HG02642 (cell line): ENCODE measurements around the gene TMEM8B.
A peak's percentile ranks its signal among the peaks of the same experiment; 100 is the strongest.

ENCODE experiments used
- ATAC-seq: cut with Tn5 transposase; IDR thresholded peaks from one replicate; pipeline ENCODE4 v1.9.1; 2021; ENCODE audit warnings: mild to moderate bottlenecking; ENCODE audit not compliant: unreplicated experiment, poor library complexity

Gene TMEM8B, protein sequence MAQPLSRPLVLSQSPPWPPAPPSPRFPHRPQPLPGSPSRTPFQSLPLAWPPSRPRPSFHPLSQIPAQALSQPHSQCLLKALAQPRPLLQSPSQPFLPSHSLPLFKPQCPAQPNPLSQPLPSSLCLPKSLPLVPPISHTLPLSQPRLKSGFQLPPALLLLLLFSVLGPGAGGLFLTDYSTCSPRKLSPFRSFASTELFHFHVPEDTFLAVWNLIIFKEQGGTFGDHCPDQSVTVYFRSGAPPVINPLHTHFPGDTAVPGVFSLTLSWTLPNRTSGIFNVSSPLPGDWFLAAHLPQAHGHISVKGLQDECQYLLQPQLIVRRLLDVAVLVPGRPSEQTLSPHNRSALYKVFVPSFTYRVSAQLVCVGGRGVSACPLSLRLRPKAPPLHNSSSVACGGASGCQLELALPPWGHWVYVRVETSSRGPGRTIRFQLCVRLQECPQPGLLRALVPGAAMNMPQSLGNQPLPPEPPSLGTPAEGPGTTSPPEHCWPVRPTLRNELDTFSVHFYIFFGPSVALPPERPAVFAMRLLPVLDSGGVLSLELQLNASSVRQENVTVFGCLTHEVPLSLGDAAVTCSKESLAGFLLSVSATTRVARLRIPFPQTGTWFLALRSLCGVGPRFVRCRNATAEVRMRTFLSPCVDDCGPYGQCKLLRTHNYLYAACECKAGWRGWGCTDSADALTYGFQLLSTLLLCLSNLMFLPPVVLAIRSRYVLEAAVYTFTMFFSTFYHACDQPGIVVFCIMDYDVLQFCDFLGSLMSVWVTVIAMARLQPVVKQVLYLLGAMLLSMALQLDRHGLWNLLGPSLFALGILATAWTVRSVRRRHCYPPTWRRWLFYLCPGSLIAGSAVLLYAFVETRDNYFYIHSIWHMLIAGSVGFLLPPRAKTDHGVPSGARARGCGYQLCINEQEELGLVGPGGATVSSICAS

DNA sequence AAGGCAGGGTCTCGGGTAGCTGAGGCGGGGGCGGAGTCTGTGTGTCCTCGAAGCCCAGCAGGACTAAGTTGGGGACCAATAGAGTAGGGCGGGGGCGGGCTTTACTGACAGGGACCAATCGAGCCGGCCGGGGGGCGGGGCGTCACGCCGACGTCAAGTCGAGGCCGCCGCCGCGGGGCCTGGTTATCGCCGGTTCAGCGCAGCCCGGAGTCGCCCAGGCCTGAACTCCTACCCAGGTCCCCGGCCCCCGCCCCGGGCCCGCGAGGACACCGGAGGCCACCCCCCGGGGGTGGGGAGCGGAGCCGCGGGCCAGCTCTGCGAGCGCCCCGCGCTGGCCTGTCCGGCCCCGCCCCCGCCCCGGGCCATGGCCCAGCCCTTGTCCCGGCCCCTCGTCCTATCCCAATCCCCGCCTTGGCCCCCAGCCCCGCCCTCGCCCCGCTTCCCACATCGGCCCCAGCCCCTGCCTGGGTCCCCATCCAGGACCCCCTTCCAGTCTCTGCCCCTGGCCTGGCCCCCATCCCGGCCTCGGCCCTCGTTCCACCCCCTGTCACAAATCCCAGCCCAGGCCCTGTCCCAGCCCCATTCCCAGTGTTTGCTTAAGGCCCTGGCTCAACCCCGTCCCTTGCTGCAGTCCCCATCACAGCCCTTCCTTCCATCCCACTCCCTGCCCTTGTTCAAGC, at the start of gene TMEM8B:
TMEM8B (plus strand) TSS at position 145 of the 680 bp plus-strand sequence; CDS start at position 365, 220 bp downstream.
- ATAC-seq = peak; percentile 83

- no peak for ATAC-seq
These were observed 48.0 kb upstream of the TMEM8B start for GRCh38 chr9:35781066-35781465.

DNA sequence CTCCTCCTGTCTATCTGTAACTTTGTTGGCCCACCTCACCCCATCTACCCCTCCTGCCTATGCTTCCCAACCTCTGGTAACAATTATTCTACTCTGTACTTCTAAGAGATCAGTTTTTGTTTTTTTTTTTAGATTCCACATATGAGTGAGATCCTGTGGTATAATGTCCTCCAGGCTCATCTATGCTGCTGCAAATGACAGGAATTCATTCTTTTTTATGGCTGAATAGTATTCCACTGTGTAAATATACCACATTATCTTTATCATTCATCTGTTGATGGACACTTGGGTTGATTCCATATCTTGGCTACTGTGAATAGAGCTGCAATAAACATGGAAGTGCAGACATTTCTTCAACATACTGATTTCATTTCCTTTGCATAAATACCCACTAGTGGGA, 45.6 kb upstream of the TMEM8B start:
- ATAC-seq = no peak

DNA sequence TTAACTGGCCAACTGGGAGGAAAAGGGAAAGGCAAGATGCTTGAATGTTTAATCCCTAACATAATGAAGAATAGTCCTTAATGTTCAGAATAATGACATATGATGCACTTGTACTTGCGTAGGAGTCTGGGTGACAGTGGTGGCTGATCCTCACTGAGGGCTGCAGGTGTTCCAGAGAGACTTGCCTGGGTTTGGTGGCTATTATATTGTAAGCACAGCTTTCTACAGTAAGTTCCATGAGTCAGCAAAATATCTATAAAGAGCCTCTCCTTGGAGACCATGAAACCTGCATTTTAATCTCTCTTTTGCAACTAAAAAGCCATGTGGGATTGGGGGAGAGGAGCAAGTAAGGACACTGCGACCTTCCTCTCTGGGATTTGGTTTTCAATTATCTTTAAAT, 39.5 kb upstream of the TMEM8B start:
- ATAC-seq = no peak

- no peak for ATAC-seq
These were observed 39.0 kb upstream of the TMEM8B start for GRCh38 chr9:35790025-35790384.

GRCh38 chr9:35790385-35791296, 38.4 kb upstream of the TMEM8B start:
- ATAC-seq = peak; percentile 54

GRCh38 chr9:35791297-35791921, 37.6 kb upstream of the TMEM8B start, which contains the start of gene NPR2:
NPR2 (plus strand) TSS chr9:35791591; CDS start chr9:35792409, 818 bp downstream.
- no peak for ATAC-seq

DNA sequence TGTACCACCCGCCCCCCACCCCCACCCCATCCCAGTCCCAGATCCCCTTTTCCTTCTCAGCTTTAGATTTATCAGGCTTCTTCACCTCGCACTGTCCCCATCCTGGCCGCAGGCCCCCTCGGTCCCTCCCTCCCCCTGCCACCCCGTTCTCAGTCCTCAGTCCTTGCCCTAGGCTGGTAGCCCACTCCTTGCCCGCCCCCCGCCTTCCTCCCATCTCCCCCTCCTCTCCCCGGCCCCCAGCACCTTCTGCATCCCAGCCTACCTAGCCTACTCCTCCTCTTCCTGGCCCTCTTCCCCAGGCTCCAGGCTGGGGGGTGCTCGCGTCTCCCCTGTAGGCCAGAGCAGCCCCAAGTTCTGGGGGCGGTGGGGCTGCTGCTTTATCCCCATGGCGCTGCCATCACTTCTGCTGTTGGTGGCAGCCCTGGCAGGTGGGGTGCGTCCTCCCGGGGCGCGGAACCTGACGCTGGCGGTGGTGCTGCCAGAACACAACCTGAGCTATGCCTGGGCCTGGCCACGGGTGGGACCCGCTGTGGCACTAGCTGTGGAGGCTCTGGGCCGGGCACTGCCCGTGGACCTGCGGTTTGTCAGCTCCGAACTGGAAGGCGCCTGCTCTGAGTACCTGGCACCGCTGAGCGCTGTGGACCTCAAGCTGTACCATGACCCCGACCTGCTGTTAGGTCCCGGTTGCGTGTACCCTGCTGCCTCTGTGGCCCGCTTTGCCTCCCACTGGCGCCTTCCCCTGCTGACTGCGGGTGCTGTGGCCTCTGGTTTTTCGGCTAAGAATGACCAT, 36.8 kb upstream of the TMEM8B start:
- ATAC-seq = no peak

GRCh38 chr9:35792826-35793225, 36.2 kb upstream of the TMEM8B start:
- no peak for ATAC-seq

- no peak for ATAC-seq
These were observed 35.6 kb upstream of the TMEM8B start for GRCh38 chr9:35793461-35793860.

GRCh38 chr9:35795695-35796094, 33.3 kb upstream of the TMEM8B start:
- ATAC-seq = no peak

- ATAC-seq = no peak
These were observed 31.5 kb upstream of the TMEM8B start for GRCh38 chr9:35797311-35798109.

GRCh38 chr9:35798658-35799374, 30.2 kb upstream of the TMEM8B start:
- no peak for ATAC-seq

DNA sequence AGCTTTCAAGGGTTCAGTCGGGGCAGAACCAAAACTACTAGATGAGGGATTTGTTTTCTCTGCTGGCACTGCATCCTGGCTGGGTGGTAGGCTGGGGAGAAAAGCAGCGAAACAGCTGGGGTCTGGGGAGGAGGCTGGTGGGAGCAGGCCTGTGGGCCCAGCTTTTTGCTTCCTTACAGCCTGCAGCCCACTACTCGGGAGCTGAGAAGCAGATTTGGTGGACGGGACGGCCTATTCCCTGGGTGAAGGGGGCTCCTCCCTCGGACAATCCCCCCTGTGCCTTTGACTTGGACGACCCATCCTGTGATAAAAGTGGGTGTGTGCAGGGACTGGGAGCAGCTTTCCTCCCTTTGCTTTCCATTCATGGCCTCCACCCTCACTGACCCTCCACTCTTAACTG, 28.5 kb upstream of the TMEM8B start:
- no peak for ATAC-seq

DNA sequence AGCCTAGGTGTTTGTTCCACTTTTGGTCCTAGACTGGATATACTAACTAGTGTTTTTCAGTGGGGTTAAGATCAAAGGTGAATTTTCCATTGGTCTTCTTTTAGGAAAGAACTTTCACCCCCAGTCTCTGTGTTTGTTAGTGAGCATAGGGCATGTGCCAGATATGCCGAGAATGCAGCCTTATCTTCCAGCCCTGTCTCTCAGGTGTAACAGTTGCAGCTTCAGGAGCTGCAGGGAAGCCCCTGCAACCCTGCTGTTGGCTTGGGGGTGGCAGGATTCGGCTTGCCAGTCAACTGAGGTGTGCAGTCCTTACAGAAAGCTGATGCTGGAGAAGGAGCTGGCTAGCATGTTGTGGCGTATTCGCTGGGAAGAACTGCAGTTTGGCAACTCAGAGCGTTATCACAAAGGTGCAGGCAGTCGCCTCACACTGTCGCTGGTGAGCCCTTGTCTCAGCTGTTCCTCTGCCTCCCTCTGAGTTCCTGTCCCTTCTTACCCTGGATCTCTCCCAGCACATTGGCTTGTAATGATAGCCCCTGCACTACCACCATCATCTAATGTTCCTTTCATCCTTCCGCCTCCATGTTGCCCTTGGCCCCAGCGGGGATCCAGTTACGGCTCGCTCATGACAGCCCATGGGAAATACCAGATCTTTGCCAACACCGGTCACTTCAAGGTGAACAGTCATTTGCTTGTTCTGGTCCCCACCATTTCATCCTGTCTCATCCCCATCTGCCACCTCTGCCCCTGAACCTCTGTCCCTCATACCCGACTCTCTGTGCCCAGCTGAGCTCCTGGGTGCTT, 27.5 kb upstream of the TMEM8B start:
- no peak for ATAC-seq

GRCh38 chr9:35806101-35806500, 22.9 kb upstream of the TMEM8B start:
- ATAC-seq = no peak
